ENCODE results near the gene AREL1. TPM values are rescaled to one million over a fixed set of nuclear protein-coding genes. Genes with fewer than 3 reads are reported as not detected.

AREL1 gene
- total RNA-seq, 2 donors from 2014 or later = 14.8 to 51.2 TPM

DNA sequence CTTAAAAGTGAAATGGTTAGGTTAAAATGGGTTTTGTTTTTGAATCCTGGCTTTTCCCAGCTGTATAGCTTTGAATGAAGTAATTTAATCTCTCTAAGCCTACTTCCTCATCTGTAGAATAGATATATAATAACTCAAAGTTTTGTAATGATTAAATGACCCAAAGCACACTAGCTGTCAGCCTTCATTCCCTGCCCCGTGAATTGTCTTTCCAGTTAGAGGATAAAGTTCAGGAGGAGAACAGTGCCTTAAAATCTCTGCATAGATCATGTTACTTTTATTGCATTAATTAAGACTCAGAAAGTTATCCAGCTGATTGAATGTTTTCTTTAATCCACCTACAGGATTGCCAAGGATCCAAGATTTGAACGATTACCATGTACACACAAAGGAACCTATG, 19.5 kb upstream of the AREL1 start:
- H3K9me3 ChIP-seq = no peaks in the 10 kb centered on the region
- TF ChIP-seq, protein P1, sequence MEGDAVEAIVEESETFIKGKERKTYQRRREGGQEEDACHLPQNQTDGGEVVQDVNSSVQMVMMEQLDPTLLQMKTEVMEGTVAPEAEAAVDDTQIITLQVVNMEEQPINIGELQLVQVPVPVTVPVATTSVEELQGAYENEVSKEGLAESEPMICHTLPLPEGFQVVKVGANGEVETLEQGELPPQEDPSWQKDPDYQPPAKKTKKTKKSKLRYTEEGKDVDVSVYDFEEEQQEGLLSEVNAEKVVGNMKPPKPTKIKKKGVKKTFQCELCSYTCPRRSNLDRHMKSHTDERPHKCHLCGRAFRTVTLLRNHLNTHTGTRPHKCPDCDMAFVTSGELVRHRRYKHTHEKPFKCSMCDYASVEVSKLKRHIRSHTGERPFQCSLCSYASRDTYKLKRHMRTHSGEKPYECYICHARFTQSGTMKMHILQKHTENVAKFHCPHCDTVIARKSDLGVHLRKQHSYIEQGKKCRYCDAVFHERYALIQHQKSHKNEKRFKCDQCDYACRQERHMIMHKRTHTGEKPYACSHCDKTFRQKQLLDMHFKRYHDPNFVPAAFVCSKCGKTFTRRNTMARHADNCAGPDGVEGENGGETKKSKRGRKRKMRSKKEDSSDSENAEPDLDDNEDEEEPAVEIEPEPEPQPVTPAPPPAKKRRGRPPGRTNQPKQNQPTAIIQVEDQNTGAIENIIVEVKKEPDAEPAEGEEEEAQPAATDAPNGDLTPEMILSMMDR (IDR thresholded peaks at IDR 0.05) = no peak
- TF ChIP-seq POLR2AphosphoS5 (IDR thresholded peaks at IDR 0.05) (peak; percentile 20), POLR2A (IDR thresholded peaks at IDR 0.05) (no peak)
- H3K27me3 ChIP-seq (replicated peaks; ENCODE audit: insufficient read depth) = no peaks in the 10 kb centered on the region
- peaks cover 0 to 5% of the 10 kb centered on the region in 2 donors for H3K36me3 ChIP-seq
- no peak for DNase-seq (ENCODE audit: low spot score)
- H3K4me3 ChIP-seq = no peak overlapping the region
- WGBS = 55% methylated on average over 2 of the region's 2 CpGs
- no peaks in the 10 kb centered on the region for H3K4me1 ChIP-seq (replicated peaks)
- no peak overlapping the region for H3K27ac ChIP-seq
- intact Hi-C loops (cut with DNase I) = no loop called here

DNA sequence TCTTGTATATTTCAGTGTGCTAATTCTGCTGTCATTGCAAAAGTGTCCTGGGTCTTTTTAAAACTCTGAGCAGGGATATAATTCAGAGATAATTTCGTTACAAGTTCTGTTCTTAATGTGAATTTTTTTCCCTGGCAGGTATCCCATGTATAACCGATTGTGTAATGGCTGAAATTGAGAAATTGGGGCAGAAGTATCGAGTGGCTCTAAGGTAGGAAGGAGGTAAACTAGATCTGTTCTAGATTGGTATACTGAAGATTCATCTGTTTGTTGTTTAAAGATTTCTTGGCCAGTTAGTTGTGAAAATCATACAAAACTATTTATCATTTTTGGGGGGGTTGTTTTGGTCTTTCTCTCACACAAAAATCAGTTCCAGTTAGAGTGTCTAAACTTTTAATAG, 10.3 kb upstream of the AREL1 start:
- Histone ChIP-seq H3K4me3 (no peak overlapping the region), H3K4me1 (replicated peaks) (no peaks in the 10 kb centered on the region), H3K27me3 (replicated peaks; ENCODE audit: insufficient read depth) (no peaks in the 10 kb centered on the region), H3K9me3 (no peaks in the 10 kb centered on the region), H3K27ac (no peak overlapping the region), H3K36me3 (peaks cover 0 to 2% of the 10 kb centered on the region in 2 donors)
- no peak for DNase-seq (ENCODE audit: low spot score)
- TF ChIP-seq POLR2A (IDR thresholded peaks at IDR 0.05) (no peak), POLR2AphosphoS5 (IDR thresholded peaks at IDR 0.05) (no peak)
- TF ChIP-seq, protein P1 (IDR thresholded peaks at IDR 0.05) = no peak
- 95% methylated on average over 3 of the region's 3 CpGs for WGBS
- intact Hi-C loops (cut with DNase I) = no loop called here

DNA sequence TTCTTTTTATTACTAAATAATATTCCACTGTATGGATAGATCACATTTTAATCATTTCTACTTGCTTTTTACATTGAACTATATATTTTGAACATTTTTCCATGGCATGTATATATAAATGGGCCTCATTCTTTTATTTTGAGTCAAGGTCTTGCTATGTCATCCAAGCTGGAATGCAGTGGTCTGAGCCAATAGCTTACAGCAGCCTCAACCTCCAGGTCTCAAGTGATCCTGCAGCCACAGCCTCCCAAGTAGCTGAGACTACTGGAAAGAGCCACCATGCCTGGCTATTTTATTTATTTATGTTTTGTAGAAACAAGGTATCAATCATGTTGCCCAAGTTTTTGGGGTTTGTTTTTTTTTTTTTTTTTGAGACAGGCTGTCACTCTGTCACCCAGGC, 7.6 kb upstream of the AREL1 start:
- Histone ChIP-seq H3K36me3 (peaks cover 0 to 4% of the 10 kb centered on the region in 2 donors), H3K27me3 (replicated peaks; ENCODE audit: insufficient read depth) (no peaks in the 10 kb centered on the region), H3K9me3 (no peaks in the 10 kb centered on the region), H3K4me3 (no peak overlapping the region), H3K4me1 (replicated peaks) (no peaks in the 10 kb centered on the region), H3K27ac (no peak overlapping the region)
- TF ChIP-seq POLR2A (IDR thresholded peaks at IDR 0.05) = no peak
- TF ChIP-seq, protein P1 (IDR thresholded peaks at IDR 0.05) = no peak
- TF ChIP-seq POLR2AphosphoS5 (IDR thresholded peaks at IDR 0.05) = no peak
- intact Hi-C loops (cut with DNase I) = no loop called here
- no peak for DNase-seq (ENCODE audit: low spot score)

DNA sequence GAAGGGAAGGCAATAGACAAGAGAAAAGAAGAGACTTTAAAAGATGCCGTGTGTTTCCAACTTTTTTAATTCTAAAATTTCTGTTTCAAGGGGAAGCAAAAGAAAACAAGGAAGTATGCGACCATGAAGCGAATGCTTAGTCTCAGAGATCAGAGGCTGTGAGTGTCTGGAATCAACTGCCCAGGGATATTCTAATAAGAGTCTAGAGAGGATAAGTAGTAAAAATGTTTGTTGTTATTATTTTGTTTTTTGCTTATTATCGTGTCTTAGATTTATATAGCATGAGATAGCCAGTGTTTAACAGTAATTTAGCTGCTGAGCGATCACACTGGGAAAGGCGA, 485 bp upstream of the AREL1 start:
- WGBS = 16% methylated on average over 6 of the region's 6 CpGs
- intact Hi-C loops (cut with DNase I) = loop anchor here (5.0 to 10.0 kb wide), 2 partner anchors 51 to 101 kb away; partner anchors contain the start of genes LTBP2 and YLPM1
- peaks cover 4% of the 10 kb centered on the region for H3K4me1 ChIP-seq (replicated peaks)
- no peak for TF ChIP-seq POLR2A (IDR thresholded peaks at IDR 0.05)
- TF ChIP-seq POLR2AphosphoS5 (IDR thresholded peaks at IDR 0.05) = no peak
- TF ChIP-seq, protein P1 (IDR thresholded peaks at IDR 0.05) = no peak
- peak overlapping the region; percentile 78 to 81 for H3K27ac ChIP-seq
- peak overlapping the region; percentile 53 to 72 for H3K4me3 ChIP-seq
- DNase-seq (ENCODE audit: low spot score) = no peak
- no peaks in the 10 kb centered on the region for H3K9me3 ChIP-seq
- peaks cover 0 to 4% of the 10 kb centered on the region in 2 donors for H3K36me3 ChIP-seq
- no peaks in the 10 kb centered on the region for H3K27me3 ChIP-seq (replicated peaks; ENCODE audit: insufficient read depth)

DNA sequence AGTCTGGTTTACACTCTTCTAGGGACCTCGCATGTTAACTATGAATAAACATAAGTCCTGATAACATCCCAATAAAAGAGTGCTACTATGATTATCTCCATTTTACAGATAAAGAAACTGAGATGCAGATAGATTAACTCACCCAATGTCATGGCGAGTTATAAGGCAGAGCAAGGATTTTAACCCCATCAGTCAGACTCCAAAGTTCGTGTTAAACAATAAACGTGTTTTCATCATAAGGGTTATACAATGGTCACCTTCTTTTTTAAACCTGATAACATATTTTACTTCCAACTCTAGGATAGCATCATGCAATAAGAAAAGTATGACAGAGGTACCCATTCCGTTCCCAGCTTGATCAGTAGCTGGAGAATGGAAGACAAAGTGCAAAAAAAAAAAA, 1.2 kb downstream of the AREL1 start:
- intact Hi-C loops (cut with DNase I) = loop anchor here (5.0 to 10.0 kb wide), 2 partner anchors 53 to 99 kb away; partner anchors contain the start of genes LTBP2 and YLPM1
- Histone ChIP-seq H3K4me3 (no peak overlapping the region), H3K9me3 (no peaks in the 10 kb centered on the region), H3K4me1 (replicated peaks) (peaks cover 4% of the 10 kb centered on the region), H3K27me3 (replicated peaks; ENCODE audit: insufficient read depth) (no peaks in the 10 kb centered on the region), H3K36me3 (no peaks in the 10 kb centered on the region), H3K27ac (no peak overlapping the region)
- no peak for DNase-seq (ENCODE audit: low spot score)
- WGBS = 62% methylated on average over 5 of the region's 5 CpGs
- no peak for TF ChIP-seq POLR2AphosphoS5 (IDR thresholded peaks at IDR 0.05)
- TF ChIP-seq, protein P1 (IDR thresholded peaks at IDR 0.05) = no peak
- no peak for TF ChIP-seq POLR2A (IDR thresholded peaks at IDR 0.05)

Measured in prostate gland (tissue), 2 donors.